GM10266 (cell line): ENCODE data around the gene TRAK1.

ENCODE experiments used
- DNase-seq: peaks from one replicate; pipeline ENCODE4 v3.0.0; 2012; ENCODE audit errors: extremely low spot score
- CTCF ChIP-seq: IDR thresholded peaks from 2 replicates; pipeline ENCODE4 v1.5.1; 2012; ENCODE audit warnings: mild to moderate bottlenecking, low read depth; ENCODE audit not compliant: control insufficient read depth, insufficient read depth; ENCODE audit errors: missing control alignments

TRAK1 gene

GRCh38 chr3:42140665-42141203 is 49.6 kb downstream of the TRAK1 start:
- TF ChIP-seq CTCF = no peak
- no peak for DNase-seq

- no peak for TF ChIP-seq CTCF
- DNase-seq = no peak
Observed at GRCh38 chr3:42143440-42143839, 52.3 kb downstream of the TRAK1 start.

- TF ChIP-seq CTCF = no peak
- no peak for DNase-seq
Observed at GRCh38 chr3:42144209-42144608, 53.1 kb downstream of the TRAK1 start.

GRCh38 chr3:42148086-42148848 is 57.1 kb downstream of the TRAK1 start:
- no peak for DNase-seq
- TF ChIP-seq CTCF = no peak

GRCh38 chr3:42148982-42149432 is 57.9 kb downstream of the TRAK1 start:
- TF ChIP-seq CTCF = no peak
- DNase-seq = no peak

- TF ChIP-seq CTCF = no peak
- DNase-seq = no peak
Observed at GRCh38 chr3:42149532-42149931, 58.4 kb downstream of the TRAK1 start.

GRCh38 chr3:42149975-42150374 is 58.8 kb downstream of the TRAK1 start:
- DNase-seq = no peak
- TF ChIP-seq CTCF = no peak
